ENCODE measurements around the gene TMEM164.

DNA sequence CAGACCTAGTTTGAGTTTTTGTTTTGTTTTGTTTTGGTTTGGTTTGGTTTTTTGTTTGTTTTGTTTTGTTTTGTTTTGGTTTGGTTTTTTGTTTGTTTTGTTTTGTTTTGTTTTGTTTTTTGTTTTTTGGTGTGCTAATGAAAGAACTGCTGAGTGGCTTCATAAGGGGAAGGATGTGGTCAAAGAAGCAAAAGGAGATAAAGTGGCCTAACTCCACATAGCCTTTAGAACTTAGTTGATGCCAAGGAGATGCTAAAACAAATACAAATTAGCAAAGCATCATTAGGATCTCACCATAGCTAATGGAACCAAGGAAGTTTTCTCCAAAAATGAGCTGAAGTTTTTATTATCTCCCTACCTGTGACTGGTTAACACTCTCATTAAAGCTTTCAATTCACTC lies 44.6 kb upstream of the TMEM164 start:
- TF ChIP-seq CTCF (IDR thresholded peaks at IDR 0.05) (no peak), POLR2A (IDR thresholded peaks at IDR 0.05) (no peak)

All from right lobe of liver (tissue), 4 donors.